ENCODE results near the gene ROR1. TPM values are rescaled to one million over a fixed set of nuclear protein-coding genes. Genes with fewer than 3 reads are reported as not detected.

The ROR1 gene
- total RNA-seq, 2 donors from 2014 or later, result 0.25 TPM; not detected in 1

DNA sequence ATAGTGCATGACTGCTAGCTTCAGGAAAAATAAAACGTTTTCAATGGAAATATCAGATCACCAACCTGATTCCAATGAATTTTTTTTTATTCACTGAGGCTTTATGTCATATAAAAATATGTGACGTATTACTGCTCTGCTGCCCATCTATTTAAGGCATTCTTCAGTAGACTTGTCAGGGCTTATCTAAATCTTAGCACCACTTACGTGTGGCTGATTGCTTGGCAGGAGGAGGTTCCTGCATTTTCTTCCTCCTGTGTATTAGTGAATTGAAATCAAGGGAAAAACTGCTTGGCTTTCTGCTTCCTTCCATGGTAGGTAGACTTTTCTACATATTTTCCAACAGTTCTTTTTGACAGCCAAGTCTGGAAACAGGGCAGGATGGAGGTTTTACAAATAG, 80.3 kb downstream of the ROR1 start:
- DNase-seq (ENCODE audit: low spot score in 2 of 2) (no peak), ATAC-seq (no peak)
- no peak overlapping the region for H3K27ac Mint-ChIP-seq
- H3K9me3 Mint-ChIP-seq, result peaks cover 12% of the 10 kb centered on the region in 2 donors
- peaks cover 12 to 15% of the 10 kb centered on the region in 2 donors for H3K36me3 Mint-ChIP-seq

DNA sequence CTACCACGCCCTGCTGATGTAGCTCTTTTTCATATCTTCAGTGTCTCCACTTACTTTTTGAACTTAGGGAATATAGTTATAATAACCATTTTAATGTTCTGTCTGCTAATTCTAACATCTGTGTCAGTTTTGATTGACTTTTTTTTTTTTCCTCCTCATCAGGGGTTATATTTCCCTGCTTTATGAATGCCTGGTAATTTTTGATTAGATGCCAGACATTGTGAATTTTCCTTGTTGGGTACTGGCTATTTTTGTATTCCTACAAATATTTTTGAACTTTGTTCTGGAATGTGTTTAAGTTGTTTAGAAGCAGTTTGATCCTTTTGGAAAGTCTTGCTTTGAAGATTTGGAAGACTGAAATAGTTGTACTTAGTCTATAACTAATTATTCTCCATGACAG, 82.1 kb downstream of the ROR1 start:
- Mint-ChIP-seq H3K36me3 (peaks cover 12 to 15% of the 10 kb centered on the region in 2 donors), H3K27ac (no peak overlapping the region), H3K9me3 (peaks cover 12% of the 10 kb centered on the region in 2 donors)
- DNase-seq (ENCODE audit: low spot score in 2 of 2) (no peak), ATAC-seq (no peak)

DNA sequence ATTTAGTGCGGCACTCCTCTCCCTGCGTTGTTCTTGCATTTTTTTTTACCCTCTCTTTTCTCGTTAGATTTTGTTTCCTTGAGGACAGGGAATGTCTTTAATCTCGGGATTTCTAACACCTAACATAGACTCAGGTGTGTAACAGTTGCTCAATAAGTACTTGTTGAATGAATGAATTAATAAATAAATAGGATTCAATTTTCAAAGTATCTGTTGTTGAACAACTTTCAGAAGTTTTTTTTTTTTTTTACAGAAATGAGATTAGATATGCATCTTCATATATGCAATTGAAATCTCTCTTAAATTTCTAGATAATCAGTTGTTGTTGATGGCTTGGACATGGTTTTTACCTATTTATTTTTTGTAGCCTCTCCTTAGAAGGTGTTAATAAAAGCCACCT, 83.1 kb downstream of the ROR1 start:
- DNase-seq (ENCODE audit: low spot score in 2 of 2), result no peak
- no peak for ATAC-seq
- Mint-ChIP-seq H3K27ac (no peak overlapping the region), H3K36me3 (peaks cover 12 to 15% of the 10 kb centered on the region in 2 donors), H3K9me3 (peaks cover 12% of the 10 kb centered on the region in 2 donors)

DNA sequence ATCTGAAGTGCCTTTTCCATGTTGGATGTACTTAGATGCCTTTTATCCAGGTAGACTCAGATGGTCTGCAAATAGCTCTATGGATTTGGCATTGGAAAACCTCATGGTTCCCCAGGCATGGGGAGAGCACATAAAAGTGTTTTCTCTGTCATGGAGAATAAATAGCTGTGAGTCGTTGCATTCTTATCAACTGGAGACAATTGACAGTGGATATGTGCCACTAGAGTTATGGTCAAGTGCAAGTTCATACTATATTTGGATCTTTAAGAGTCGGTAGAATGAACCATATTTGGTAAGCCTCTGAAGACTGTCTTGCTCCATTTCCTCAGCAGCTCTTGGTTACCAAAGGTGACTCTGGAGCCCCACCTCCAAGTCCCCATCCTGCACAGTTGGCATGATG, 83.7 kb downstream of the ROR1 start:
- ATAC-seq (no peak), DNase-seq (ENCODE audit: low spot score in 2 of 2) (no peak)
- Mint-ChIP-seq H3K9me3 (peaks cover 12% of the 10 kb centered on the region in 2 donors), H3K36me3 (peaks cover 12 to 15% of the 10 kb centered on the region in 2 donors), H3K27ac (no peak overlapping the region)

DNA sequence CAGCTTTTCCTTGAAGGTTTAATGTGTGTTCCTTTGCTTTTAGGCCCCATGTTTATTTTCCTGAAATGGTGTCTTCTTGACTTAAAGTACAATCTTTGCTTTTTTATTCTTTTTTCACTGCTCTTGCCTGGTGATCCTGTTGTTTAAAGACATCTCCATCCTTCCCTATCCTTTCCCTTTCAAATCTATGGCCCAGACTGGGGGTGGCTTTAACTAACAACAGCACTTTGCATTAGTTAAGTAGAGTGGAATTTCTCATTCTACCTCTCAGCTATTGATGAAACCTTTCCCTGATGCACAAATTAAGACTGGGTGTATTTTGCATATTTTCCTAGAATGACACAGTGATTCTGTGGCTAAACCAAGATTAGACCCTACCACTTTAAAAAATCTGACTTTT, 84.3 kb downstream of the ROR1 start:
- H3K9me3 Mint-ChIP-seq, result peaks cover 12% of the 10 kb centered on the region in 2 donors
- ATAC-seq (no peak), DNase-seq (ENCODE audit: low spot score in 2 of 2) (no peak)
- H3K27ac Mint-ChIP-seq, result no peak overlapping the region
- peaks cover 12 to 15% of the 10 kb centered on the region in 2 donors for H3K36me3 Mint-ChIP-seq

DNA sequence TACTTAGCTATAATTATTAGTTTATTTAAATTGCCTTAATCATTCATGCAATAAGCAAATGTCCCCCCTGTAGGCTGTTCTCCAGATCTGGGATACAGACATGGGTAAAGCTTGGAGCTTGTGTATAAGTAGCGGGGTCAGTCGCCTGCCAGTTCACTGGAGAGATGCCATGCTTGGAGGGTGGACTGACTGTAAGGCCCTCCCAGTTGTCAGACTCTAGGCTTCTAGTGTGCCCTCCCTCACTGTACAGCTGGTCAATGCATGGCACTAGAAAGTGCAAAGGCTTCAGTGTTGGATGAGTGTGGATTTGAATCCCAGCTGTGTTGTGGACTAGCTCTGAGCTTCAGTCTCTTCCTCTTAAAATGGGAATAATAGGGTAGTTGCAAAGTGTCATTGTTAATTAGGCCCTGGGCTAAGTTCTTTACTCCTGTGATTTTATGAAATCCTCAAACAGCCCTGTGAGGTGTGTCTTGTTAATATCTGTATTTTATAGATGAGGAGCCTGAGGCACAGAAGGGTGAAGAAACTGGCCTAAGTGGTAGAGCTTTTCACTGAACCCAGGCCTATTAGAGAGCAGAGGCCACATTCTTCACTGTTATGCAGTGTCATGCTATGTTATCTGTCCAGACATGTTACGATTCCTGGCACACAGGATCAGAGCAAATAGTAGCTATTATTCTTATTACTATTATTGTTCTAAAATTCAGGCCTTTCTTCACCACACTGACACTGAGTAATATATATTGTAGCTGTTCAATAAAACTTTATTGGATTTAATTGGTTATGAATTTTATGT, 85.9 kb downstream of the ROR1 start:
- peaks cover 12% of the 10 kb centered on the region in 2 donors for H3K9me3 Mint-ChIP-seq
- H3K27ac Mint-ChIP-seq, result no peak overlapping the region
- H3K36me3 Mint-ChIP-seq, result peaks cover 12 to 15% of the 10 kb centered on the region in 2 donors
- DNase-seq (ENCODE audit: low spot score in 2 of 2), result no peak
- no peak for ATAC-seq

DNA sequence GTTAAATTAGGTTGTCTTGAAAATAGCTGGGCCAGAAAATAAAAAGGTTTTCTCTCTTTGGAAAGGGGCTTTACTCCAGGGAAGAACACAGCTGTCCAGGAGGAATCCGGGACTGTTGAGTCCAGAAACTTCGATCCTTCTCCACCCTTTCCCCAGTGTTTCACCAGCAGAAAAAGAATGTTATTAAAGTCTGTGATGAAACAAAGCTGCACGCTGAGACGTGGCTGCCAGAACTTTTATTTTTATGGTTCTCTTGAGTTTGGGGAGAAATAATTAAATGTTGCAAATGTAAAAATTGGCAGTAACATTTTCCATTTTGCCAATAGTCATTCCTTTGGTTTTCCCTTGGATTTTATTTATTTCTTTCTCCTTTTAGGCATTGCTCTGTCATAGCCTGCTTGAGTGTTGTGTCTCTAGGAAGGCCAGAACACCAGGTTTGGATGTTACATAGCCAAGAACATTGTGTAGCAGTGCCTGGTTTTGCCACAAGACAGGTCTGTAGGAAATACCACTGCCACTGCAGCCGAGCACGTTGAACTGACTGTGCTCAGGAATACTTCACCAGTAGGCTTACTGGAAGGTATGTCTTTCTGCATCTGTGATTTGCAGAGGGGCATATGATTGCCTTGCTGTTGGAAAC, 87.4 kb downstream of the ROR1 start:
- H3K36me3 Mint-ChIP-seq, result peaks cover 9% of the 10 kb centered on the region in 2 donors
- H3K27ac Mint-ChIP-seq, result no peak overlapping the region

DNA sequence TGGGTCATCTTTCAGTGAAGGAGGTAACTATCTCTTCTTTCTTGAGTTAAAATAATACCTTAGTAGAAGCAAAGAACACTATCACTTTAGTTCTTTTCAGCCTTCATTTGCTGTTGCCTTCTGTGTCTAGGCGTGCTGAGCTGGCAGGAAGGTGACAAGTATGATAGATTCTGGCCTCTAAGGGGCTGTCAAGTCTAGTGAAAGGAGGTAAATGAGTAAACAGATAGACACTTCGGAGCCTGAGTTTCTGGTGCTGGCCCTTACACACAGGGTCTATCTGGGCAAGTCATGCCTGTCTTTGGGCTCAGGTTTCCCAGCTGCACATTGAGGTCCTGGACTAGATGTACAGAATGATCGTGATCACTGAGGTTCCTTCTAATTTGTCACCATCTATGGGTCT, 89.3 kb downstream of the ROR1 start:
- H3K9me3 Mint-ChIP-seq, result no peaks in the 10 kb centered on the region
- no peaks in the 10 kb centered on the region for H3K36me3 Mint-ChIP-seq
- ATAC-seq (no peak), DNase-seq (ENCODE audit: low spot score in 2 of 2) (no peak)
- H3K27ac Mint-ChIP-seq, result no peak overlapping the region

More for the DNA sequence above, 87.4 kb downstream of the ROR1 start:
- peaks cover 8 to 9% of the 10 kb centered on the region in 2 donors for H3K9me3 Mint-ChIP-seq
- ATAC-seq (no peak), DNase-seq (ENCODE audit: low spot score in 2 of 2) (no peak)

DNA sequence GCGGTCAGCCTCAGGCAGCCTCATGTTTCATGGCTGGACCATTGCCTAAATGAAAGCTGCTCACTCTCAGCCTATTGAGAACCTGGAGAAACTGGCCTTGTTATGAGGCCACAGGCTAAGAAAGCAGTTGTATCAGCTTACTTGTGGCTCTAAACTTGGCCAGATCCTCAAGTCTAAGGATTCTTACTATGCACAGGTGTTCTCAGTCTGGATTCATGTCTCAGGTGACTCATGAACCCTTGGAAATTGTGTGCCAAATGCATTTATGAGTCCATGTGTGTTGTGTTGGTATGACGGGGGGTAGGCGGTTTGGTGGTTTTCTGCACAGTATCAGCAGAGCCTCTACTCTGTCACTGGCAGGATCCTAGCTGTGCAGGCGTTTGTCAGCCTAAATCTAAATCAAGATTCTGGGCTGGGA, 90.4 kb downstream of the ROR1 start:
- H3K9me3 Mint-ChIP-seq, result no peaks in the 10 kb centered on the region
- no peak overlapping the region for H3K27ac Mint-ChIP-seq
- DNase-seq (ENCODE audit: low spot score in 2 of 2), result no peak
- H3K36me3 Mint-ChIP-seq, result no peaks in the 10 kb centered on the region
- no peak for ATAC-seq

DNA sequence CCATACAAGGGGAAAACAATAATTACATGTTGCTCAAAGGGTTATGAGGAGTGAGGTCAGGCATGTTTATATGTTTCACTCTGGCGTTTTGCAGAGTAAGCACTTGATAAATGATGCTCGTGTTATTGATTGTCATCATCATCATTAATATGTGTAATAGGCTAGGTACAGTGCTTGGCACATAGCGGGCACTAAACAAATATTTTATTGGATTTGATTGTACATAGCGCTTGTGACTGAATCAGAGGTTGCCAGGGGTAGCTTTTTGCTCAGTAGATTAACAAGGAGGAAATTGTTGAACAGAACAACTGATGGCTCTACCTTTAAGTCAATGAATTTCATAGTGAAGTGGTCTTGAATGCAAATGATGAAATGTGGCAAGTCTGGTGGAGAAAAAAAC, 91.7 kb downstream of the ROR1 start:
- Mint-ChIP-seq H3K27ac (no peak overlapping the region), H3K36me3 (no peaks in the 10 kb centered on the region), H3K9me3 (no peaks in the 10 kb centered on the region)
- DNase-seq (ENCODE audit: low spot score in 2 of 2) (no peak), ATAC-seq (no peak)

DNA sequence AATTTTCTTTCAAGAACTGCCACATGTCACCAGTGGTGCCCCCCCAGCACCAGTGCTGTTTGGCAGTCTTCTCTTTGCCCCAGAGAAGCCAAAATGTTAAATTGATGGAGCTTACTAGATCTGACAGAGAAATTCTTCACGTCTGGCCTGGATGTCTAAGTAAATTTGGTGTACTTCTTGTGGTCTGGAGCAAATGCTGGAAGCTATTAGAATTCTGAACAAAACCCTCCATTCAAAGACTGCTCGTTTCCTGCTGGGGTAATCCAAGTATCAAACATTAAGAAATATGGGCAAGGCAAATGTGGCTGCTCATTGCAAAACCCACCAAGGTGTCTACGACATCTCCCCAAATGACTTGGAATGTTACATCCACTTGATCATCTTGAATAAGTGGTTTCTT, 92.3 kb downstream of the ROR1 start:
- no peak overlapping the region for H3K27ac Mint-ChIP-seq
- ATAC-seq (no peak), DNase-seq (ENCODE audit: low spot score in 2 of 2) (no peak)
- no peaks in the 10 kb centered on the region for H3K36me3 Mint-ChIP-seq
- no peaks in the 10 kb centered on the region for H3K9me3 Mint-ChIP-seq

DNA sequence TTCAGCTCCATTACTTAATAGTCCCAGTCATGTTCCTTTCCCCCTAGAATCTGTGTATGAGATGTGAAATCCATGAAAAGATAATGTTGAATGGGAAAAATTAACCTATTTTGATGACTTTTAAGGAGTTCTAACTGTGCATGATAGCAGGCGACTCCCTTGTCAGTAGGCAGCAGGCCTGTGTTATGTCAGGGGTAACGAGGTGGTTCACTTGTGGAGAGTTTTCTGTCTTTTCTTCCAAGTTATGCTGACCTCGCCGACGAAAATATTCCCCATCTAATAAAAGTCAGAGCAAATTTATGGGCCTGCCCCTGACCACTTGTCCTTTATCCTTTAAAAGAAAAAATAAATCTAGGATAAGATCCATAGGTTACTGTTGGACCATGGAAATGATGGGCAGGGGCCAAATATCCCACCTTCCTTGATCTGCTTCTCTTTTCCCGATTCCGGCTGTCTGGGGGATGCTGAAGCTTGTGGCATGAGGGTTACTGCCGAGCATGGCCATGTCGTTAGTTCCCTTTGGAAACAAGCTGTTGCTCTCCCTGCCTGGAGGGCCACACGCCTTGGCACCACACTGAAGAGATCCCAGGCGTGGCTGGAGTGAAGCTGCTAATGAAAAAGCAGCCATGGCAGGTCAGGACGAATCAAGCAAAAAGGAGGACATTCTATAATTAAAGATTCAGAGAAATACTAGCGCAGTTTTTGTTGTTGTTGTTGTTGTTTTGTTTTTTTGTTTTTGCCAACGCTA, 93.8 kb downstream of the ROR1 start:
- no peak for ATAC-seq
- no peak for DNase-seq (ENCODE audit: low spot score in 2 of 2)
- H3K9me3 Mint-ChIP-seq, result no peaks in the 10 kb centered on the region
- no peak overlapping the region for H3K27ac Mint-ChIP-seq
- H3K36me3 Mint-ChIP-seq, result no peaks in the 10 kb centered on the region

DNA sequence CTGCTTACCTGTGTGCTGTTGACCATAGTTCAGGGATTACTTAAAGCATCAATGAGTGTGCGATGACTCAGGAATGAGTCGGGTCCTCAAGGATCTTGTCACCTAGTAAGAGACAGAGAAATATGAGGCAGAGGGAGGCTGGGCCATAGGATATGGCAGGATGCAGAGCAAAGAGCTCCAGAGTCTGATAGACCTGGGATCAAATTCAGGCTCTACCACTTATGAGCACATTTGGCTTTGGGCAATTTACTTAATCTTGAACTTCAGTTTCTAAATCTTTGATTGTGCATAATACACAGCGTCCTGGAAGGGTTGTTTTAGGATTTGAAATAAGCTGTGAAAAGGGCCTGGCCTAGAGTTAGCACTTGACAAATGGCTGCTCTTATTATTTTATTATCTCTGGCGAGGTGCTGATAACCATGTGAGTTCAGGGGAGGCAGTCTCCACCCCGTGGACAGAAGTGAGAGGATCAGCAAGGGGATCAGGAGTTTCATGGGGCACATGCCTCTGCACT, 94.5 kb downstream of the ROR1 start:
- peak; percentile 28 to 40 for ATAC-seq
- Mint-ChIP-seq H3K27ac (no peak overlapping the region), H3K36me3 (no peaks in the 10 kb centered on the region), H3K9me3 (no peaks in the 10 kb centered on the region)
- no peak for DNase-seq (ENCODE audit: low spot score in 2 of 2)

DNA sequence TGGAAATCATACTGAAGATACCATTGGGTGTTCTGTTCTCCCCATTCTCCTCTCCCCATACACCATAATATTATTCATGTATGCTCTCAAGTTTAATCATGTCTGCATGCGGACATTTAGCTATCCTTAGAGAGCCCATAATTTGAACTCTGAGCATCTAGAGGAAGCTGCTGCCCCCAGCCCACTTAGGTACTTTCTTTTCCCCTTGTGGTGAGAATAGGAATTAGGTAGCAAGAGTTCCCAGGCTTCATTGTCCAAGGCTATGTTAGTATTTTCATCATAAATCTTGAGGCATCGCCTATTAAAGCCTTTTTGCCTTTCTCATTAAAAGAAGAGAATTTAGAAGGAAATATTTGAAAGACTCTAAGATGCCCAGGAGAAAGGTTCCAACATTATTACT, 96.3 kb downstream of the ROR1 start:
- Mint-ChIP-seq H3K27ac (no peak overlapping the region), H3K9me3 (no peaks in the 10 kb centered on the region), H3K36me3 (no peaks in the 10 kb centered on the region)
- DNase-seq (ENCODE audit: low spot score in 2 of 2), result no peak
- no peak for ATAC-seq

DNA sequence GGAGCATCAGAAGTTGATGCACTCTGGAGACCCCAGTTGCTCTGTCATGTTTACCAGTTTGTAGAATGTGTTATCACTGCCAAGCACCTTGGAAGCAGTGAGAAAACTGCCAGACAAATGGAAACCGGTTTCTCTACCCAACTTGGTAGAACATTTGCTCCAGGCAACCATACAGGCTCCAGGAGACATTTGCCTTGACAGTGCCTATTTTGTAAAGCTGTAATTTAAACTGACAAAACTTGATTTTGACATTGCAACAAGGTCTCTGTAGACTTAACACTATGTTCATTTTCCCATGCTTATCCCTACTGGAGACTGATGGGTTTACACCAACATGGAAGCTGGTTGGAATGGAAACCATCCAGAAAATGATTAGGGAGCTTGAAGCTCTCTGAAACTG, 97.6 kb downstream of the ROR1 start:
- ATAC-seq, result no peak
- Mint-ChIP-seq H3K27ac (no peak overlapping the region), H3K9me3 (no peaks in the 10 kb centered on the region), H3K36me3 (no peaks in the 10 kb centered on the region)
- DNase-seq (ENCODE audit: low spot score in 2 of 2), result no peak

DNA sequence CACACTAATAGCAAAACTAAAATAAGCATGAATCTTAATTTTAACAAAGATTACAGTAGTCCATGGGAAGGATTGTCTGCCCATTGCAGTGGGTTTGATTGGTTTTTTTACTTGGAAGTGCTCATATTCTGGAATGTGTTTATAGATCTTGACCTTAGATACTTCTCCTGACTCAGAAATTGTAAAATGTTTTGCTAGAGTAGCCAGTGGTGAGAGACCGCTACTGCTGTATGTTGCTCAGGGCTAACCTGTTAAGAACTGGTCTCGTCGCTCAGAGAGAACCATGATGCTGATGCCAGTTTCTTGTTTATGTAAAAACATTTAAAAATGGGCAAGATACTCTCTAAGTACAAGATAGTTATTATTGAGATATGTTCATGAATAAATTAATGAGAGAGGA, 99.9 kb downstream of the ROR1 start:
- Mint-ChIP-seq H3K36me3 (no peaks in the 10 kb centered on the region), H3K9me3 (no peaks in the 10 kb centered on the region)
- no peak for ATAC-seq

DNA sequence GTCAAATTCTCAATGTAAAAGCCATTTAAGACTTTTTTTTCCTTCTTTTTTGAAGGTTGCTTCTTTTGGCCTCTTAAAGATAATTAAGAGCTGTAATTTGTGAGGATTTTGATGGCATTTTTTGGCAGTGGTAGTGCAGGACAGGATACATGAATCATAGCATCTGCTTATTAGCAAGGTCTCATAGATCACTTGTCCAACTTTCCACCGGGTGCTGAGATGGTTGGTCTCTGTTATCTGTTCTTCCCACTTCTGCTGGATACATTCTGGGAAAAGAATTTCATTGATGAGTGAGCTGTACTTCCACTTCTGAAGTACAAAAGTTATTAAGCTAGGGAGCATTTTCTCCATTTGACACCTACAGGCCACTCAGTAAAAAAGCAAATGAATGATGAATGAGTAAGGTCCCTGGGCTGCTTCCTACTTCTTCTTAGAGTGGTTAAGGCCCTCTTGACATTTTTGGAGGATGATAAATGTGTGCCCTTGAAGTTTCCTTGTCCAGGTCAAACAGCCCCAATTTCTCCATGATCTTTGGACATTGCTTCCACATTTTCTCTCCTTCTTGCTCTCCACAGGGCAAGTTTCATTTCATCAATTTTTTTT, 100.6 kb downstream of the ROR1 start:
- no peak for ATAC-seq
- Mint-ChIP-seq H3K27ac (no peak overlapping the region), H3K36me3 (no peaks in the 10 kb centered on the region), H3K9me3 (no peaks in the 10 kb centered on the region)
- no peak for DNase-seq (ENCODE audit: low spot score in 2 of 2)

More for the DNA sequence above, 99.9 kb downstream of the ROR1 start:
- no peak overlapping the region for H3K27ac Mint-ChIP-seq
- DNase-seq (ENCODE audit: low spot score in 2 of 2), result no peak
